HT1080 (cell line): ENCODE data around the gene USP7. TPM values are rescaled to one million over a fixed set of nuclear protein-coding genes. Genes with fewer than 3 reads are reported as not detected.
A peak's percentile ranks its signal among the peaks of the same experiment; 100 is the strongest.

ENCODE experiments used
- DNase-seq: peaks from one replicate; pipeline ENCODE4 v3.0.0-alpha.2; 2015; ENCODE audit warnings: low read depth
- total RNA-seq: library from RNA; depleted of rRNA; stranded (reverse); fragments of >200 nt; shearing (Covaris generic); gene quantifications from 2 replicates; pipeline ENCODE4 v1.2.3, GENCODE V29; 2014

The USP7 gene
- total RNA-seq, 1 experiment from 2014 or later = 86.0 TPM

DNA sequence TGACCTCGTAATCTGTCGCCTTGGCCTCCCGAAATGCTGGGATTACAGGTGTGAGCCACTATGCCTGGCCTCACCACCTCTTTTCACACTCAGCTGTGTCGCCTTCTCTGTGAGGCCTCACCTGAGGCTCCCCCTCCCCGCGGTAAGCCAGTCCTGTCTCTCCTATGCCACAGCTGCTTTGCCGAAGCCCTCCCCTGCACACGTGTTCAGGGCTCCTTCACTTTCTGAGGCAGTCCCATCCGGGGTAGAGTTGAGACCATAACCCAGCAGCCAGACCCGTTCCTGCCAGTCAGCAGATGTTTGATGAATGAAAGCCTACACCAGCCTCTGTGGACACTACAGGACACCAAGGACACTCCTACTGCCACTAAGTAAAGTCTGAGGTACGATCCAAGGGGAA is 10.6 kb downstream of the USP7 start:
- DNase-seq = no peak

DNA sequence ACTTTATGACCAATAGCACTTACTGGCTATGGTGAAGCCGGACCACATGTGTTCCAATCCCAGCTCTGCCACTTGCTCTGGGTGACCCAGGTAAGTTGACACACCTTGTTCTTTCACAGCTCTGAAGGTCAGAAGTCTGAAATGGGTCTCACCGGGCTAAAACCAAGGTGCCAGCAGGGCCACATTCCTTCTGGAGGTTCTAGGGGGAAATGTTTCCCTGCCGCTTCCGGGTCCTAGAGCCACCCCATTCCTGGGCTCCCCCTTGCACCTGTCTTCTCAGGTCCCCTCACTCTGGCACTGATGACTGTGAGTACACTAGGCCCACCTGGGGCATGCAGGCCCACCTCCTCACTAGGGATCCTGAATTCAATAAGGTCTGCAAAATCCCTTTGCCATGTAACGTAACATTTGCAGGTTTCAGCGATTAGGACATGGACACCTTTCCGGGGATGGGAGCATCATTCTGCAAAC is 11.4 kb downstream of the USP7 start:
- DNase-seq = no peak

DNA sequence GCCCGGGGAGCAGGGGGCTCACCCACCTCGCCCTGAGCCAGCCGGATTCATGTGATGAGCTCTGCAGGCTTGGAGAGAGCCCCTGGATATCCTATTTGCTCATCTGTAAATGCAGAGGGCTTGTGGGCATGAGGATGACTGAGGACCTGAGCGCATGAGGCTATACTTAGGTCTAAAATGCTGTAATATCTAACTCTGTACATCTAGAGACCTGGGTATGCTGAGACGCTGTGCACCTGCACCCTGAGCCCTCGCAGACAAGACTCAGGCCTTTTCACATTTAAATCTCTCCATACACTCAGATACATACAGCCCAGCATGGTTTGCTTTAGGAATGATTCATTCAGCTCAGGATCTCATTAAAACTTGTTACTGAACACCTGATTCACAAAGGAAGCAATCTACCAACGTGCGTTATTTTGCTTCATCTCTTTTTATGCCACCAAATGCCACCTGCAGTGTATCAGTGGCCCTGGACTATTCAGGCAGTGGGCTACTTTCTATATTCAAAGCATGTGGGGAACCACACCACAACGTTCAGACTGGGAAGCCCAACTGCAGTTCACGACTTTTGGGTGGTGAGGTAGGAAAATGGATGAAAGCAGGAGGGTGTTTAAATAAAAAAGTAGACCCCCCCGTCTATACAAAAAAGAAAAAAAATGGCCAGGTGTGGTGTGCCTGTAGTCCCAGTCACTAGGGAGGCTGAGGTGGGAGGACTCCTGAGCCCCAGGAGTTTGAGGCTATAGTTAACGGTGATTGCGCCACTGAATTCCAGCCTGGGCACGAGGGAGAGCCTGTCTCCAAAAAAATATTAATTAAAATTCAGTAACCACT is 12.0 kb downstream of the USP7 start:
- DNase-seq = no peak

DNA sequence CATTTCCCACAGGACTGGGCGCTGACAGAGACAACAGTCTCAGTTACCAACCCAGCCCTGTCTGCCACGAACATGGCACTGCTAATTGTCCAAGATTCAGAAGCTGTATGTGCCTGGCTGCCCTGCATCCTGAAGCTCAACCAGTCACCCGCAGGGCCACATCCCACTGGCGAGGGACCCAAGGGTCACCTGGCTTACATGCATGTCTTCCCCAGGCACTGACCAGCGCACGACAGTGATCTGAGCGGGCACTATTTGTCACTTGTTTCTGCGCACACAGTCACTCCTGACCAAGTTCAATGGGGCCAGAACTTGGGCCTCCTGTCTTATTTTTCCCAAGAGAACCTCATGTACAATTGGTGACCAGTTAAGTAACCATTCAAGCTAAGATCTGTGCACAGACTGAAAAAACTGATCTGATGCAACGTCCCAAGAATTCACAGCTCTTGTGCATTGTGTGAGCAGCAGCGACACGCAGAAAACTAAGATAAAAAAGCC is 13.1 kb downstream of the USP7 start:
- DNase-seq = no peak

DNA sequence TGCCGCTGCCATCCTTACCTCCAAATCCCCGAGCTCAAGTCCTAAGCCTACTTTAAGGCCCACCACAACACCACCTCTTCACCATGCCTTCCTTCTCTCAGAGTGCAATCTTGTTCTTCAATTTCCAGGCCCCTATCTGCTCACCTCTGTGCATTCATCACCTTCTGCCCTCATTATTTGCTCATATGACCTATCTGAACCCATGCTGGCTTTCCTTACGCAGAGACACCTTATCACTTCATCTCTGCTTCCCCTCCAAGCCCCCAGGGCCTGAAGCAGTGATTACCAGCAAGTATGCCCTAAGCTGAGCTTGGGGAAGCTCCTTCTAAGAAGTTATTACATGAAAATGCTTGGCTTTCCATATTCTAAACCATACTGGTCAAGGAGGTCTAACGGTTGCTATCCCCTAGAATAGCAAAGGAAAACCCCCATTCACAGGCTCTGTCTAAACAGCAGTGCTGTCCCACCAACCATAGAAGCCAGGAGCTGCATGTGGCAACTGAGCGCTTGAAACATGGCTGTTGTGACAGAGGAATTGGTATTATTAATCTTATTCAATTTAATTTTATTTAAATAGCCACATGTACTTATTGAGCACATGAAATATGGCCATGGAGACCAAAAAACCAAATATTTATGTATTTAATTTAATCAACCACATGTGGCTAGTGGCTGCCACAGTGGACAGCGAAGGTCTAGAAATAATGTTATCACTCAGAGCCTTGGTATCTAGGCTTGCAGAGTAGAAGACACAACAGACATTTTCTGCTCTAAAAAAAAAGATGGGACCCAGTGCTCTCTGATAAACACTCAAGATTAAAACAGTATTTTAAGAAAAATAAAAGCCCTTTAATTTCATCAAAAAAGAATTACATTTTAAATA is 13.9 kb downstream of the USP7 start:
- DNase-seq = no peak

DNA sequence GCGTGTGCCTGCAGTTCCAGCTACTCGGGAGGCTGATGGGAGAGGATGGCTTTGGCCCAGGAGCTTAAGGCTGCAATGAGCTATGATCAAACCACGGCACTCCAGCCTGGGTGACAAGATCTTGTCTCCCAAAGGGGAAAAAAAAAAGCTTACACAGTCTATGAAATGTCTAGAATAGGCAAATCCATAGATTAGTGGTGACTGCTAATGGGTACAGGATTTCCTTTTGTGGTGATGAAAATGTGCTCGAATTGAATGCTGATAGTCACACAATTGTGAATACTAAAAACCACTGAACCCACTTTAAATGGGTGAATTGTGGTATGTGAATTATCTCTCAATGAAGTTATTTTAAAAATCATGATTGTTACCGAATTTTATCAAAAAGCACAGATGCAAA is 14.9 kb downstream of the USP7 start:
- no peak for DNase-seq

DNA sequence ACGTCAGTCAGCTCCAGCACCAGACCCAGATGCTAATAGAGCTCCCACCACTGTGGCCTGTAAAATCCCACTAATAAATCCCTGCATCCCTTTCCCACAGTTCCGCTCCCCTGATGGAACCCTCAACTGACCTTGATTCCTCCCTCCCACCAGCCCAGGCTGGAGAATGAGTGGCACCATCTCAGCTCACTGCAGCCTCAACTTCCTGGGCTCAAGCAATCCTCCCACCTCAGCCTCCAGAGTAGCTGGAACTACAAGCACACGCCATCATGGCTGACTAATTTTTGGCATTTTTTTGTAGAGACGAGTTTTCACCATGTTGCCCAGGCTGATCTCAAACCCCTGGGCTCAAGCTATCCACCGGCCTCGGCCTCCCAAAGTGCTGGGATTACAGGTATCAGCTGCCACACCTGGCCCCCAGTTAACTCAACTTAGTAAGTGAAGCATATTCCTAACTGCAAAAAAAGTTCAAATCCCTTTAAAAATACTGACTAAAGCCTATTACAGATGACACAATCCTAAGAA is 15.6 kb downstream of the USP7 start:
- no peak for DNase-seq

DNA sequence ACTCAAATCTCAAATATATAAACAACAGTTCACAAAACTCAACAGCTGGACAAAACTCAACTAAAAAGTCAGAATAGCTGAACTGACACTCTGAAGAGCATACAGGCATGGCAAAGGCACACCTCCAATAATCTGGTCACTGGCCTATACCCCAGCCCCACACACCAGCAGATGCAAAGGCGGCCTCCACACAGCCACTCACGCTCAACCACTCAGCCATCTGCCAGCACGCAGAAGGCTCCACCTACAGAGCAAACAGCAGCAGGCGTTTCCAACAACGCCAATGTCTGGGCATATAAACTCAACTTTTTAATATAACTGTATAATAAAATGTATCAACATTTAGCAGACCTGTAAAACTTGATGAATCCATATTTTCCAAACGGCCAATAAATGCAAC is 17.2 kb downstream of the USP7 start:
- DNase-seq = no peak

DNA sequence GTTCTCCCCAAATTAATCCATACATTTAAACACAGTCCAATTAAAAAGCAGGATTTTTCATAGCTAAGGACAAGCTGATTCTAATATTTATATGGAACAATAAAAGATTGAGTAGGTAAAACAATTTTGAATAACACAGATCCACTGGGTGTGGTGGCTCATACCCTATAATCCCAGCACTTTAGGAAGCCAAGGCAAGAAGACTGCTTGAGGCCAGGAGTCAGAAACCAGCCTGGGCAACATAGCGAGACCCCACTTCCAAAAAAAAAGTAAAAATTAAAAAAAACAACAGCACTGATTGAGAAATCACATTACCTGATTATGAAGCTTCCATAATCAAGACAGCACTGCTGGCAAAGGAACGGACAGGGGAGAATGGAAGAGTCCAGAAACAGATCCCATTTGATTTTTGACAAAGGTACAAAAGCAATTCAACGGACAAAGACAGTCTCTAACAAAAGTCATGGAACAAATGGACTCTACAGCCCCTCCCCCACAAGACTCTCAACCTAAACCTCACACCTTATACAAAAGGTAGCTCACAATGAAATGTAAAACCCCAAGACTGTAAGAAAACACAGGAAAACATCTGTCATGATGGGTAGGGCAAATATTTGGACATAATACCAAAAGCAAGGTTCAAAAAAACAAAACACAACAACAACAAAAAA is 17.9 kb downstream of the USP7 start:
- DNase-seq = no peak

DNA sequence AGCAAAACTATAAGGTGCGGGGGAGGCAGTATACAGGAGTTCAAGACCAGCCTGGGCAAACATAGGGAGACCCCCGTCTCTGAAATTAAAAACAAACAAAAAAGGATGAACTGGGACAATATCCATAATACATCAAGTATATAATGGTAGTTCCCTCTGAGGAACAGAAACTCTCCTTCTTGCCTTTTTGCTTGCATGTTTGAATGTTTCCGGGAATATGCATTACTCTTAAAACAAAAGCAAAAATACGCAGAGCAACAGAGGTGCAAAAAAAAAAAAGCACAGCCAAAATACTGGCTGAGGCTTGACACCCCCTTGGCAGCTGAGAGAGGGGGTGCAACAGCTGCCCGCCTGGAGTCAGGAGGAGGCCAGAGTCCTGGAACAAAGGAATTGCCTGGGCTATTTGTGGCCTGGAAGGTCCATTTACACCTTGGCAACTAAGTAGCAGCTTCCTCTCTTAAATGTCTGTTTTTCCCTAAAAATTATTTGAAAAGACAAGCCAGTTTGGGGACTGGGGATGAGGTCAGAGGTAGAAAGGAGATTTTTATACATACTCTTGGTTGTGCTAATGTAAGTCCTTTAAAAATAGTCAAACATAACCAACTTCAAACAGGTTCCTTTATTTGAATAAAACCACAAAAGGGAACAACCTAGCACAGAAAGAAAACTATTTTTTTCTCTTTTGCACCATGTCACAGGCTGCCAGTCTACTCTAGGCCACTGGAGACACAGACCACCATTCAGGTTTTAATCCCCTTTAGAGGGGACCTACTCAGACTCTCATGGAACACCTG is 19.5 kb downstream of the USP7 start:
- DNase-seq = no peak

DNA sequence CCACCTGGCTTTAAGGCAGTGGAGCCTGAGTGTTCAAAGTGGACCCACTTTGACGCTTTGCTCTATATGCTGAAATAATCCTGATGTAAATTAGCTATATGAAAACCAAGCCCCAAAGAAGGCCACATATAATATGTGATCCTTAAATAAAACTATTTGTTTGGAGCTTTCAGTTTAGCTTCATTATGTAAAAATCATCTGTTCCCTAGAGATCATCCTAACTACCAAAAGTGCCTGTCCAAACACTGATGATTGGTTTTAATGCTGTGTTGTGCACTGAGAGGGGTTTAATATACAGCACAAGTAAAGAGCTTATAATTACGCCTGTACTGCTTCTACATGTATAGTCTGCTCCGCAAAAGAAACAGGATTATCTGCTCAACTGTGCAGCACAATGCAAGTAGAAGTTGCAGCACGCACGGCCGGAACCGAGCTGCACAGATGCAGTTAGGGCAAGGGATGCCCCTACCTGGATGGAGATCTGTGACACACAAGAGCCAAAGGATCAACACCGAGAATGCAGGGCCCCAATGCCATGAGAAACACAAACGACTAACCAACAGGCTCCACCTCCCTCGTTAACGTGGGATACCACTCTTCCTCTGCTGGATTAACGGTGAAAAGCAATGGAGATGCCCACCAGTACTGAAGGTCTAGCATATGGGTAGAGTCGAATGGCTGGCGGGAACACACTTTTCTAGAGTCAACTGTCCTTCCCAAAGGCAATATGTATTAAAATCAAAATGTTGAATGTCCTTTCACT is 20.5 kb downstream of the USP7 start:
- DNase-seq = no peak

DNA sequence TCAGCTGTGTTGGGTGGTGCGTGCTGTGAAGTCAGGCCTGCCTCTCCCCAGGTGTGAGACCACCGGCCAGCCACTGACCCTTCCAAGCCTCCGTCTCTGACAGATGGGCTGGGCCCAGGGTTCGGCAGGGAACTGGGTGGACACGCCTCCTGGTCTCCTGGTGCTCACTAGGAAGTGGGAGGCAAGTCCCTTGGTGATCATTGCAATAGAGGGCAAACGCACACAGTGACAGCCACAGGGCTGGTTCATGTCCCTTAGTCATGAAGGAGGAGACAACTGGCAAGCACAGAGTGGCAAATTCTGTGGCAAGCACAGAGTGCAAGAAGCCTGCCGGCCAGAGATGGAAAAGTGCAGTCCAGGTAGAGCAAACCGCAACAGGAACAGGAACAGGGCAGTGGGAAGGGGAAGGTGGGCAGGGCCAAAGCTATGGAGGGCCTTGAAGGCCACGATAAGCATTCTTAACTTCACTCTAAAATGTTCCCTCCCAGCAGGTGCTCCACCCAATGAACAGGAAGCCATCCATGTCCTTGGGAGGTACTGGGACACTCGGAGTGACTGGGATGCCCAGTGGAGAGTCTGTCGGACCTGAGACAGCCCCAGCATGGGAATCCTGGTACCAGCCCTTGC is 21.9 kb downstream of the USP7 start:
- DNase-seq = no peak

DNA sequence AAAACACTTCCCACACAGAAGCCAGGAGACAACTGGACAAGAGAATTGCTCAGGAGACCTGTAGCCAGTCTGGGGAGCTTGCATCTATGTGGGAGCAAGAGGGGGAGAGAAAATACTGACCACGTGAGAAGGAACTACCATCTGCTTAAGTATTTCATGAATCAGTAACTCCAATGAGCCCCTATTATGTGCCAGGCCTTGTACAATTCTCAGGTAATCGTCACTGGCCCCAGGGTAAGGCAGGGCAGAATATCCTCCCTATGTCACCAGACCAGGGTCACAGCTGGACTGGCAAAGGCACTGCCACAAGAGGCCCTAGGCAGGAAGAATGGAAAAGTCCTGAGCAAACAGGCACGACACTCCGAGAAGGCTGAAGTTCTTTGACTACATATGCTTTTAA is 25.9 kb downstream of the USP7 start:
- no peak for DNase-seq

DNA sequence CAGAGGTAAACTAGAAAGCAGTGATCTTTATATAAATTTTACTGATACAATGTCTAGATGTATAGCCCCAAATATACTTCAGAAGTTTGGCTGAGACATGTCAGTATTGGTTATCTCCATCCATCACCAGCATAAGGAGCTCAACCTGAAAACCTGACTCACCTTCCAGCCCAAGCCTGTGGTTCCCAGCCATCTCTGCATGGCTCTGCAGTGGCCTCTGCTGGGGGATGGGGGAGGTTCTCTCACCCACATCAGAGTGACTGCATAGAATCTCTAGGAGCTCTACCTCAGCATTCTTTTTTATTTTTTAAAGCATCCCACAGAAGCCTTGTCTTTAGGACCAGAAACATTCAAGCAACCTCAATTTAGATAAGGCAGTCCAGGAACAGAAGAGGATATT is 27.3 kb downstream of the USP7 start:
- peak; percentile 60 for DNase-seq

DNA sequence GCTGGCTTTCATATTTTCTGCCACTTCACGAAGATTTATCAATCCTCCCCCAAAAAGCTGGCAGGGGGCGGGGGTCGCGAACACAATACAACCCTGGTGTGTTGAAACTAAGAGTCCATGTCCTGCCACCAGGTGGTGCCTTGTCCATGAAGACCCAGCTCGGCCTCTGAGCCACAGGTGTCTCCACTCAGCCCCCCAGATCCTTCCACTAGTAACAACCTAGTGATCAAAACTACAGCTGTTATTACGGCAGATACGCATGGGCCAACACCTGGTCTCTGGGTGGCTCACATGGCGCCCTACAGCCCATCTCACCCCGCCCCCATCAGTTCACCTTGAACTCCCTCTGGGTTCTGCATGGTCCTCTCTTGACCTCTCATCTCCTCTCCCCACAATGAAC is 27.7 kb downstream of the USP7 start:
- DNase-seq = no peak

DNA sequence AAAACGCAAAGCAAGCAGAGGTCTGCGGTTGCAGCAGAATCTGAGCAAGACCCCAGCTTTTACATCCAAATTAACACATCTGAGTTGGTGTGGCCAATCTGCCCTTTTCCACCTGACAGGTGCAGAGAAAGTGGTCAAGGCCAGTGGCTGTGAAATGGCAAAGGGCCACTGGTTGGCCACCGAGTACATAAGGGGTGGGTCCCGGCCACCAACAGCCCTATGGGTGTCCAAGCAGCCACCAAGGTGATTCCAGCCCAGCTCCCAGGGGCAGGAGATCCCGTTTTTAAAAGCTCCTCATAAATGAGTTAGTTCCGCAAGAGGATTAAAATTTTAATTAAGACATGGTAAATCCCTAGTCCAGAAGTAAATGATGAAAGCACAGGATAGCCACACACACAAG is 29.1 kb downstream of the USP7 start:
- DNase-seq = no peak

DNA sequence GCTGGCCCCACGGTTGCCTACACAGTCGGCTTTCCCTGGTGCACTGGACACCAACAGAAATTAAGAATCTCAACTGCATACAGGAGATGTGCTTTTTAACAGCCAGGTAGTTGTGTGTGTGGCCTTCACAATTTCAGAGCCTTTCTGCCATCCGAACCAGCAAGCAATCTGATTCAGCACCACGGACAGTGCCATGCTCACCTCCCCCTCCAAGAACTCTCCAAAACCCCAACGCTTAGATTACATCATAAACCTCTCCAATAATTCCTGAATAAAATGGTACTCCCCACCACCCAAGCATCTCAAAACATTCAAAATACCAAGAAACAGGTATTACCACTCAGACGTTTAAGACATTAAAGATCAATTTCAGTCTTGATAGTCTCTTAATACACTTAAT is 31.8 kb downstream of the USP7 start:
- peak; percentile 15 for DNase-seq

DNA sequence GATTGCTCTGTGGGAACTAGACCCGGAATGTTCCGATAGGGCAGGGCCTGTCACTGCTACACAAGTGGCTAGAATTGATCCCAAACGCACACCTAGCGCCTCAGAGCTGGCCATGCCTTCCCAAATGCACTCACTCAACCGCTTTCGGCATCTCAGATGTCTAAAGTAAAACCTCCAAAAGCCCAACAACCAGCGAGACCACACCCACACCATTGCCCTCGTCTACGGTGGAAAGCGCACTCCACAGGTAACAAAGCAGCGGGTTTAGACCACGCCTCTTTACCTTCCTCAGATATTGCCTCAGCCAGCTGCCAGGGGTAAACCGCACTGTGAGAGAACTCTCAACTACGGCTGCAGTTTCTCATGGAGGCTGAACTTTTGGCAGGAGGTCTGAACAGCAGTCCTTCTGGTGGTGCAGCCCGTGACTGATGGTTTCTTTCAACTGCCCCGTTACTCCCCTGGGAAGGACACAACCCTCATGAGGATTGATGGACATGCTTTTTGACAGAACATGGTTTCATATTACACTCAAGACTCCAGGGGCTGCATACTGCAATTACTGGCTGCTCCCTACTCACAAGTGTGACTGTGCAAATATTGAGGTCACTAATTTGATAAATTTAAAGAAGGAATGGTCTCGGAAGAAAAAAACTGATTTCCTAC is 34.5 kb downstream of the USP7 start:
- no peak for DNase-seq

DNA sequence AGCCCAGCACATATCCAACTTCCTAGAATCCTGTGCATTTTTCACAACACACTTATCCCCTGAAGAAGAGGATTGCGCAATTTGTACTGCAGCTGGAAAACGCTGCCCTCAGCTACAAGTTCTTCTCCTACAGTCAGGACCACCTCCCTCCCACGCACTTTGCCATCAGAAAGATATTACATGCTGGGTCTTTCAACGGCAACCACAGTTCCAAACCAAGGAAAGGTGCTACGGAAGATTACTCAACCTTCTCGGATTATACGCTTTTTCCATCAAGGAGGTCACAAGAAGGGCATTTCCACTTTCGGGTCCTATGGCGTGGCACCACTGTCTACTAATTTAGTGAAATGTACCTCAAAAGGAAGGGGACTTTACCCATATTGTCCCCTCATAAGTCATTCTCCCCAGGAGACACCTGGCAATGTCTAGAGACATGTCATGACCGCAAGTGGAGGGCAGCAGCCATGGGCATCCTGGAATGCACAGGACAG is 35.2 kb downstream of the USP7 start:
- DNase-seq = no peak
